ENCODE results near the gene SFXN2.
A peak's percentile ranks its signal among the peaks of the same experiment; 100 is the strongest.

The SFXN2 gene

DNA sequence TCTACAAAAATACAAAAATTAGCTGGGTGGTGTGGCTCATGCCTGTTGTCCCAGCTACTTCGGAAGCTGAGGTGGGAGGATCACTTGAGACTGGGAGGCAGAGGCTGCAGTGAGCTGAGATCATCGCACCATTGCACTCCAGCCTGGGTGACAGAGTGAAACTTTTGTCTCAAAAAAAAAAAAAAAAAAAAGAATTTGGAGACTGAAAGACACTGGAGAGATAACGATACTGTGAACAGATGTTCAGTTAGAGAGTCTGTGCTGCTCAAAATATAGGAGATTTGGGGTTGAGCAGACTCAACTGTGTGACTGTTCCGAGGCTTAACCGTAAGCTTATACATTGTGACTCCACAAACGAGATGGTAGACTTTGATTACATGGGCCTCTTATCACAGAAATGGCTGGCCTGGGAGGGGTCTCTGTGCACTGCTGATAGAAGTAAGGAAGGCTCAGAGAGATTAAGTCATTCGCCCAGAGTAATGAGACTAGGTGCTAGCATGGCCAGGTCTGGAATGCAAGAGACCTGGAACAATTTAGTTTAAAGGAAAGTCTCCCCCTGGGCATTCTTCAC lies 48.7 kb downstream of the SFXN2 start:
- no peak overlapping the region for H2AFZ ChIP-seq (ENCODE audit: low read length)
- peaks cover 30% of the 10 kb centered on the region for H3K4me1 ChIP-seq (ENCODE audit: low read length)
- H3K9ac ChIP-seq (ENCODE audit: low read length) = no peak overlapping the region
- no peak for DNase-seq
- TF ChIP-seq, protein P1, sequence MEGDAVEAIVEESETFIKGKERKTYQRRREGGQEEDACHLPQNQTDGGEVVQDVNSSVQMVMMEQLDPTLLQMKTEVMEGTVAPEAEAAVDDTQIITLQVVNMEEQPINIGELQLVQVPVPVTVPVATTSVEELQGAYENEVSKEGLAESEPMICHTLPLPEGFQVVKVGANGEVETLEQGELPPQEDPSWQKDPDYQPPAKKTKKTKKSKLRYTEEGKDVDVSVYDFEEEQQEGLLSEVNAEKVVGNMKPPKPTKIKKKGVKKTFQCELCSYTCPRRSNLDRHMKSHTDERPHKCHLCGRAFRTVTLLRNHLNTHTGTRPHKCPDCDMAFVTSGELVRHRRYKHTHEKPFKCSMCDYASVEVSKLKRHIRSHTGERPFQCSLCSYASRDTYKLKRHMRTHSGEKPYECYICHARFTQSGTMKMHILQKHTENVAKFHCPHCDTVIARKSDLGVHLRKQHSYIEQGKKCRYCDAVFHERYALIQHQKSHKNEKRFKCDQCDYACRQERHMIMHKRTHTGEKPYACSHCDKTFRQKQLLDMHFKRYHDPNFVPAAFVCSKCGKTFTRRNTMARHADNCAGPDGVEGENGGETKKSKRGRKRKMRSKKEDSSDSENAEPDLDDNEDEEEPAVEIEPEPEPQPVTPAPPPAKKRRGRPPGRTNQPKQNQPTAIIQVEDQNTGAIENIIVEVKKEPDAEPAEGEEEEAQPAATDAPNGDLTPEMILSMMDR (IDR thresholded peaks at IDR 0.05; ENCODE audit: low read length) = no peak
- TF ChIP-seq EZH2 (optimal IDR thresholded peaks at IDR 0.05; ENCODE audit: low read depth, low read length) (no peak), EZH2phosphoT487 (IDR thresholded peaks at IDR 0.05; ENCODE audit: low read length) (no peak)
- H3K9me2 ChIP-seq (replicated peaks; ENCODE audit: insufficient read depth, low read length) = no peaks in the 10 kb centered on the region
- peaks cover 51% of the 10 kb centered on the region for H3K79me2 ChIP-seq (ENCODE audit: low read length)
- no peaks in the 10 kb centered on the region for H3K36me3 ChIP-seq (replicated peaks; ENCODE audit: insufficient read depth, low read length)
- H3K27ac ChIP-seq (ENCODE audit: low read length) = no peak overlapping the region
- H3K9me3 ChIP-seq (replicated peaks; ENCODE audit: insufficient read depth, low read length) = no peaks in the 10 kb centered on the region
- H3K4me3 ChIP-seq (ENCODE audit: low read length) = no peak overlapping the region
- no peaks in the 10 kb centered on the region for H4K20me1 ChIP-seq (ENCODE audit: insufficient read depth, low read length)
- H3F3A ChIP-seq (ENCODE audit: insufficient read depth, low read length) = no peaks in the 10 kb centered on the region
- no peaks in the 10 kb centered on the region for H3K27me3 ChIP-seq (replicated peaks; ENCODE audit: insufficient read depth, low read length)
- no peak overlapping the region for H3K4me2 ChIP-seq (ENCODE audit: low read depth, low read length)

DNA sequence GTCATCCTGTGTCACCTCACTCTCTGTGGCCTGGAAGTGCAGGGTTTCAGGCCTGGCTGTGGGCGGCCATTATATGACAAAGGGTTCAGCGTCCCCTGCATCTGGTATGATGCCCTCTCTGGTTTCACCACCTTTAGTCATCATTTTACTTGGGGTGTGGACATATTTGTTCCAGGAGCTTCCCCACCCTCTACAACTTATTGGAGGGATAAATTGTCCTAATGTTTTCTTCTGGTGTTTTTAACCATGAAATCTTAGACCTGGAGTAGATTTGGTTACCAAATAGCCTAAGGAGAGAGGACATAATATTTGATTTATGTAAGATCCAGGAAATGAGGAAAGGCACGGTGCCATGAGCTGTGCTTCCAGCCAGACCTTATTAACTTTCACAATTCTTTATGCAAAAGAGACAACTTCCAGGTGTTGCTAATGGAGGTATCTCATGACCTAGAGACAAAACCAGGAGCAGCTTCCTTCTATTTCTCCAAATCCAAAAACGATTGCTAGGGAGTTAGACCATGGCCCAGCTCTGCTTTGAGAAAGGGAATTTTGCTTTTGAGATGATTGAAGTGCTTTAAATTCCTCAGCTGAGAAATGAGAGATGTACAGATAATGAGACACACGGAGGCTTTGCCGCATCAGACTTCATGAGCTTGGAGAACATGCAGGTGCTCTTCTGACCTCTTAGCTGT lies 50.2 kb downstream of the SFXN2 start:
- H4K20me1 ChIP-seq (ENCODE audit: insufficient read depth, low read length) = no peaks in the 10 kb centered on the region
- no peak for DNase-seq
- no peaks in the 10 kb centered on the region for H3K9me2 ChIP-seq (replicated peaks; ENCODE audit: insufficient read depth, low read length)
- H3K27me3 ChIP-seq (replicated peaks; ENCODE audit: insufficient read depth, low read length) = no peaks in the 10 kb centered on the region
- H3K4me2 ChIP-seq (ENCODE audit: low read depth, low read length) = no peak overlapping the region
- no peaks in the 10 kb centered on the region for H3F3A ChIP-seq (ENCODE audit: insufficient read depth, low read length)
- no peak overlapping the region for H3K4me3 ChIP-seq (ENCODE audit: low read length)
- no peak overlapping the region; the same call in 1 of the 2 replicates for H3K9ac ChIP-seq (ENCODE audit: low read length)
- H3K79me2 ChIP-seq (ENCODE audit: low read length) = peaks cover 45% of the 10 kb centered on the region
- H3K27ac ChIP-seq (ENCODE audit: low read length) = peak overlapping the region; percentile 42
- no peak for TF ChIP-seq EZH2 (optimal IDR thresholded peaks at IDR 0.05; ENCODE audit: low read depth, low read length)
- TF ChIP-seq, protein P1 (IDR thresholded peaks at IDR 0.05; ENCODE audit: low read length) = no peak
- TF ChIP-seq EZH2phosphoT487 (IDR thresholded peaks at IDR 0.05; ENCODE audit: low read length) = no peak
- H3K9me3 ChIP-seq (replicated peaks; ENCODE audit: insufficient read depth, low read length) = no peaks in the 10 kb centered on the region
- H2AFZ ChIP-seq (ENCODE audit: low read length) = no peak overlapping the region
- peaks cover 25% of the 10 kb centered on the region for H3K4me1 ChIP-seq (ENCODE audit: low read length)
- no peaks in the 10 kb centered on the region for H3K36me3 ChIP-seq (replicated peaks; ENCODE audit: insufficient read depth, low read length)

DNA sequence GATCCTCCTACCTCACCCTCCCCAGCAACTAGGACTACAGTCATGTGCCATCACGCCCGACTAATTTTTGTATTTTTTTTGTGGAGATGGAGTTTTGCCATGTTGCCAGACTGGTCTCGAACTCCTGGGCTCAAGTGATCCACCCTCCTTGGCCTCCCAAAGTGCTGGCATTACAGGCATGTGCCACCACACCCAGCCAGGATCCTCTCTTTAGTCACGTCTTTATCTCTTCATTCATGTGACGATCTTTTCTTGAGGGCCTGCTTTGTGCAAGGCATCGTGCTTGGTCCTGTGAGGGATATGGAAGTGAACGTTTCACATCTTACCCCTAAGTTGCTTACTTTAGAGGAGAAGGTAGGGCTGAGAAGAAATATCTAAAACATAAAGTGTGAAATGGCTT lies 50.9 kb downstream of the SFXN2 start:
- no peaks in the 10 kb centered on the region for H4K20me1 ChIP-seq (ENCODE audit: insufficient read depth, low read length)
- H3K9ac ChIP-seq (ENCODE audit: low read length) = no peak overlapping the region
- no peak overlapping the region for H3K4me3 ChIP-seq (ENCODE audit: low read length)
- no peak overlapping the region for H2AFZ ChIP-seq (ENCODE audit: low read length)
- TF ChIP-seq EZH2phosphoT487 (IDR thresholded peaks at IDR 0.05; ENCODE audit: low read length) (no peak), EZH2 (optimal IDR thresholded peaks at IDR 0.05; ENCODE audit: low read depth, low read length) (no peak)
- TF ChIP-seq, protein P1 (IDR thresholded peaks at IDR 0.05; ENCODE audit: low read length) = no peak
- no peak for DNase-seq
- no peak overlapping the region for H3K4me2 ChIP-seq (ENCODE audit: low read depth, low read length)
- H3K27ac ChIP-seq (ENCODE audit: low read length) = peak overlapping the region; percentile 42; the same call in 1 of the 2 replicates
- peaks cover 25% of the 10 kb centered on the region for H3K4me1 ChIP-seq (ENCODE audit: low read length)
- no peaks in the 10 kb centered on the region for H3K9me2 ChIP-seq (replicated peaks; ENCODE audit: insufficient read depth, low read length)
- H3F3A ChIP-seq (ENCODE audit: insufficient read depth, low read length) = no peaks in the 10 kb centered on the region
- no peaks in the 10 kb centered on the region for H3K9me3 ChIP-seq (replicated peaks; ENCODE audit: insufficient read depth, low read length)
- no peaks in the 10 kb centered on the region for H3K36me3 ChIP-seq (replicated peaks; ENCODE audit: insufficient read depth, low read length)
- peaks cover 43% of the 10 kb centered on the region for H3K79me2 ChIP-seq (ENCODE audit: low read length)
- no peaks in the 10 kb centered on the region for H3K27me3 ChIP-seq (replicated peaks; ENCODE audit: insufficient read depth, low read length)
